ENCODE results near the gene XRN2. TPM values are rescaled to one million over a fixed set of nuclear protein-coding genes. Genes with fewer than 3 reads are reported as not detected.

The XRN2 gene
- total and polyA plus RNA-seq, 2 of the 13 experiments (the other 11 are each of a cell fraction or from before 2014, with no cell fraction given): 90.3 to 171 TPM

GRCh38 chr20:21303061-21303871 lies at the start of gene XRN2 (continued):
- TF ChIP-seq SKI (IDR thresholded peaks at IDR 0.05; ENCODE audit: partially characterized antibody) (peak; percentile 50), ZBTB20 (CRISPR knock-in tag; IDR thresholded peaks at IDR 0.05; ENCODE audit: borderline replicate concordance, low read depth) (peak; percentile 79), SAP130 (CRISPR knock-in tag; IDR thresholded peaks at IDR 0.05; ENCODE audit: low read depth) (peak; percentile 97), TBX3 (IDR thresholded peaks at IDR 0.05; ENCODE audit: borderline replicate concordance) (peak; percentile 60; the same call in 1 of the 2 replicates), ZNF276 (CRISPR knock-in tag; IDR thresholded peaks at IDR 0.05; ENCODE audit: low read depth) (no peak; the same call in 1 of the 2 replicates), ZFP91 (CRISPR knock-in tag; IDR thresholded peaks at IDR 0.05; ENCODE audit: borderline replicate concordance) (peak; percentile 98), FOXA3 (CRISPR knock-in tag; IDR thresholded peaks at IDR 0.05) (peak; percentile 76), ATF4 (CRISPR knock-in tag; IDR thresholded peaks at IDR 0.05) (peak in 1 of 2 experiments; percentile 69; a peak in 2 of 4 replicates), KDM6A (CRISPR knock-in tag; IDR thresholded peaks at IDR 0.05; ENCODE audit: low read depth) (0 out of 2 replicates have a peak, but pooled peaks have one; percentile 51), MEF2D (CRISPR knock-in tag; IDR thresholded peaks at IDR 0.05) (no peak), ZSCAN31 (CRISPR knock-in tag; IDR thresholded peaks at IDR 0.05; ENCODE audit: low read depth) (peak; percentile 93), ZNF232 (CRISPR knock-in tag; IDR thresholded peaks at IDR 0.05; ENCODE audit: borderline replicate concordance) (peak; percentile 74; the same call in 1 of the 2 replicates), KLF16 (CRISPR knock-in tag; IDR thresholded peaks at IDR 0.05) (peak in 1 of 2 experiments; percentile 93; a peak in 2 of 4 replicates), ZSCAN20 (CRISPR knock-in tag; IDR thresholded peaks at IDR 0.05; ENCODE audit: borderline replicate concordance) (peak; percentile 98), DNMT3B (CRISPR knock-in tag; conservative IDR thresholded peaks at IDR 0.05) (peak; percentile 74), HCFC1 (IDR thresholded peaks at IDR 0.05; ENCODE audit: low read depth, low read length) (peak; percentile 74), ZBTB14 (CRISPR knock-in tag; IDR thresholded peaks at IDR 0.05) (peak; percentile 78), ZNF136 (CRISPR knock-in tag; IDR thresholded peaks at IDR 0.05; ENCODE audit: low read depth) (peak; percentile 51; the same call in 1 of the 2 replicates), THAP9 (CRISPR knock-in tag; IDR thresholded peaks at IDR 0.05; ENCODE audit: borderline replicate concordance) (peak; percentile 94; the same call in 1 of the 2 replicates), ZKSCAN5 (CRISPR knock-in tag; IDR thresholded peaks at IDR 0.05) (peak; percentile 80)

Measured in HepG2 (cell line).